GM23338 (cell line): Measurements from ENCODE around the gene CAV2.

Source experiments
- CREB1 ChIP-seq: fragments of 250-450 bp; sonication (Bioruptor Pico); IDR thresholded peaks from 2 replicates; pipeline ENCODE4 v1.5.0; 2020; ENCODE audit warnings: low read depth, mild to moderate bottlenecking, moderate library complexity
- EZH2 ChIP-seq: fragments of 200-600 bp; sonication (generic); IDR thresholded peaks from one replicate; pipeline ENCODE4 v1.8.0; 2017; ENCODE audit warnings: antibody characterized with exemption, mild to moderate bottlenecking, low read depth; ENCODE audit not compliant: unreplicated experiment
- POLR2AphosphoS5 ChIP-seq: IDR thresholded peaks from 2 replicates; pipeline ENCODE4 v1.6.1; 2016; ENCODE audit warnings: antibody characterized with exemption, low read depth
- TF ChIP-seq, protein P1 (sequence below), 2 experiments: fragments of 200-600 bp in 1 of 2; sonication (generic) in 1 of 2; conservative IDR thresholded peaks; 2 replicates each; pipeline versions ENCODE4 v1.5.1 to v1.6.1; 2016 to 2017; ENCODE audit warnings: antibody characterized with exemption in 2 of 2, low read depth in 2 of 2, mild to moderate bottlenecking in 2 of 2, moderate library complexity in 1 of 2

DNA sequence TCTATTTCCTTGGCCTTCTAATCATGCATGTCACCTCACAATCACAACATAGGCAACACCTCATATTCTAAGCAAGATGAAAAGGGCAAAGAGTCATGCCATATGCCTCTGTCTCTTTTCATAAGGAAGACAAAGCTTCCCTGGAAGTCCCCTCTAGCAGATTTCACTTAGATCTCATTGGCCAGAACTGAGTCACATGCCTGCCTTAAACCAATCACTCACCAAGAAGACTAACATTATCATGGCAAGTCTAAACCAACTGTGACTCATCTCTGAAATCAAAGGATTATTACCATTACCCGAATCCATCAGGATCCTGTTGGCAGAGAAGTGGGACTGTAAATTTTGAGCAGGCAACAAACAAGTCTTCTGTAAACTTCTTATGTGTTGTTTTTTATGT lies 53.1 kb downstream of the CAV2 start:
- TF ChIP-seq, protein P1, sequence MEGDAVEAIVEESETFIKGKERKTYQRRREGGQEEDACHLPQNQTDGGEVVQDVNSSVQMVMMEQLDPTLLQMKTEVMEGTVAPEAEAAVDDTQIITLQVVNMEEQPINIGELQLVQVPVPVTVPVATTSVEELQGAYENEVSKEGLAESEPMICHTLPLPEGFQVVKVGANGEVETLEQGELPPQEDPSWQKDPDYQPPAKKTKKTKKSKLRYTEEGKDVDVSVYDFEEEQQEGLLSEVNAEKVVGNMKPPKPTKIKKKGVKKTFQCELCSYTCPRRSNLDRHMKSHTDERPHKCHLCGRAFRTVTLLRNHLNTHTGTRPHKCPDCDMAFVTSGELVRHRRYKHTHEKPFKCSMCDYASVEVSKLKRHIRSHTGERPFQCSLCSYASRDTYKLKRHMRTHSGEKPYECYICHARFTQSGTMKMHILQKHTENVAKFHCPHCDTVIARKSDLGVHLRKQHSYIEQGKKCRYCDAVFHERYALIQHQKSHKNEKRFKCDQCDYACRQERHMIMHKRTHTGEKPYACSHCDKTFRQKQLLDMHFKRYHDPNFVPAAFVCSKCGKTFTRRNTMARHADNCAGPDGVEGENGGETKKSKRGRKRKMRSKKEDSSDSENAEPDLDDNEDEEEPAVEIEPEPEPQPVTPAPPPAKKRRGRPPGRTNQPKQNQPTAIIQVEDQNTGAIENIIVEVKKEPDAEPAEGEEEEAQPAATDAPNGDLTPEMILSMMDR (conservative IDR thresholded peaks at IDR 0.05; ENCODE audit: low read depth in 2 of 2): no peak
- TF ChIP-seq POLR2AphosphoS5 (no peak), CREB1 (CRISPR knock-in tag) (no peak), EZH2 (no peak)
